GM21786 (cell line): ENCODE measurements around the gene SAMD13.

Experiments used
- ATAC-seq: cut with Tn5 transposase; IDR thresholded peaks from one replicate; pipeline ENCODE4 v1.9.1; 2021; ENCODE audit not compliant: unreplicated experiment

Gene SAMD13

GRCh38 chr1:84339503-84339902, 38.0 kb downstream of the SAMD13 start:
- ATAC-seq: no peak

GRCh38 chr1:84344286-84344685, 42.8 kb downstream of the SAMD13 start:
- no peak for ATAC-seq

- ATAC-seq: no peak
Measured at GRCh38 chr1:84345220-84345619, 43.7 kb downstream of the SAMD13 start.

- ATAC-seq: no peak
Measured at GRCh38 chr1:84347271-84347931, 45.9 kb downstream of the SAMD13 start.

- no peak for ATAC-seq
Measured at GRCh38 chr1:84347932-84348555, 46.5 kb downstream of the SAMD13 start.

GRCh38 chr1:84348759-84349158, 47.3 kb downstream of the SAMD13 start:
- ATAC-seq: no peak

- ATAC-seq: no peak
Measured at GRCh38 chr1:84350104-84350503, 48.6 kb downstream of the SAMD13 start.

- no peak for ATAC-seq
Measured at GRCh38 chr1:84350550-84350949, 49.0 kb downstream of the SAMD13 start.

GRCh38 chr1:84352298-84353106, 51.0 kb downstream of the SAMD13 start:
- ATAC-seq: no peak

GRCh38 chr1:84353695-84354094, 52.2 kb downstream of the SAMD13 start:
- ATAC-seq: no peak

GRCh38 chr1:84355556-84355955, 54.0 kb downstream of the SAMD13 start:
- ATAC-seq: no peak

GRCh38 chr1:84356881-84357280, 55.4 kb downstream of the SAMD13 start:
- ATAC-seq: no peak

GRCh38 chr1:84358695-84359094, 57.2 kb downstream of the SAMD13 start:
- no peak for ATAC-seq

- no peak for ATAC-seq
Measured at GRCh38 chr1:84360316-84360715, 58.8 kb downstream of the SAMD13 start.

GRCh38 chr1:84361796-84362195, 60.3 kb downstream of the SAMD13 start:
- ATAC-seq: no peak

GRCh38 chr1:84363019-84363418, 61.5 kb downstream of the SAMD13 start:
- no peak for ATAC-seq

- no peak for ATAC-seq
Measured at GRCh38 chr1:84363622-84364021, 62.1 kb downstream of the SAMD13 start.

- ATAC-seq: peak; percentile 51
Measured at GRCh38 chr1:84365225-84366221, 64.0 kb downstream of the SAMD13 start.

- no peak for ATAC-seq
Measured at GRCh38 chr1:84366786-84367185, 65.3 kb downstream of the SAMD13 start.

- no peak for ATAC-seq
Measured at GRCh38 chr1:84367219-84367618, 65.7 kb downstream of the SAMD13 start.

- no peak for ATAC-seq
Measured at GRCh38 chr1:84368441-84368840, 66.9 kb downstream of the SAMD13 start.
